ENCODE results near the gene UBIAD1.

Gene UBIAD1

GRCh38 chr1:11314959-11315358 is 42.0 kb downstream of the UBIAD1 start:
- DNase-seq = peak; percentile 87

- DNase-seq = no peak
Observed at GRCh38 chr1:11316701-11317100, 43.7 kb downstream of the UBIAD1 start.

GRCh38 chr1:11318982-11319381 is 46.0 kb downstream of the UBIAD1 start:
- peak; percentile 40 for DNase-seq

GRCh38 chr1:11320153-11320936 is 47.3 kb downstream of the UBIAD1 start:
- peak; percentile 82 for DNase-seq

GRCh38 chr1:11321656-11322491 is 48.9 kb downstream of the UBIAD1 start:
- no peak for DNase-seq

GRCh38 chr1:11324567-11325165 is 51.7 kb downstream of the UBIAD1 start:
- DNase-seq = no peak

- DNase-seq = no peak
Observed at GRCh38 chr1:11326070-11326469, 53.1 kb downstream of the UBIAD1 start.

GRCh38 chr1:11328444-11328843 is 55.4 kb downstream of the UBIAD1 start:
- peak; percentile 72 for DNase-seq

GRCh38 chr1:11330411-11330810 is 57.4 kb downstream of the UBIAD1 start:
- DNase-seq = no peak

- DNase-seq = no peak
Observed at GRCh38 chr1:11331036-11331944, 58.3 kb downstream of the UBIAD1 start.

- no peak for DNase-seq
Observed at GRCh38 chr1:11331945-11332546, 59.0 kb downstream of the UBIAD1 start.

- DNase-seq = no peak
Observed at GRCh38 chr1:11333631-11334030, 60.6 kb downstream of the UBIAD1 start.

- DNase-seq = no peak
Observed at GRCh38 chr1:11334261-11334804, 61.3 kb downstream of the UBIAD1 start.

- no peak for DNase-seq
Observed at GRCh38 chr1:11334821-11335220, 61.8 kb downstream of the UBIAD1 start.

GRCh38 chr1:11335417-11336056 is 62.5 kb downstream of the UBIAD1 start:
- no peak for DNase-seq

- DNase-seq = peak; percentile 86
Observed at GRCh38 chr1:11337580-11338073, 64.6 kb downstream of the UBIAD1 start.
